GM19455 (cell line): ENCODE data around the gene MALRD1.
"Not testable (repeated sequence)": the region's sequence is repeated elsewhere in the genome, so short reads cannot be mapped to it uniquely, and the experiment has no call there.

Experiments
- ATAC-seq: cut with Tn5 transposase; IDR thresholded peaks from one replicate; pipeline ENCODE4 v1.9.1; 2021; ENCODE audit not compliant: unreplicated experiment

MALRD1 gene

DNA sequence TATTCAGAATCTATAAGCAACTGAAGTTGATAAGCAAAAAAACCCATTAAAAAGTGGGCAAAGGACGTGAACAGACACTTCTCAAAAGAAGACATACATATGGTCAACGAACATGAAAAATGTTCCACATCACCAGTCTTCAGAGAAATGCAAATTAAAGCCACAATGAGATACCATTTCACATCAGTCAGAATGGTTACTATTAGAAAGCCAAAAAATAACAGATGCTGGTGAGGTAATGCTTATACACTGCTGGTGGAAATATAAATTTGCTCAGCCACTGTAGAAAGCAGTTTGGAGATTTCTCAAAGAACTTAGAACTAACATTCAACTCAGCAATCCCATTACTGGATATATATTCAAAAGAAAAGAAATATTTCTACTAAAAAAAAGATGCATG lies 434.8 kb downstream of the MALRD1 start:
- ATAC-seq = no peak

DNA sequence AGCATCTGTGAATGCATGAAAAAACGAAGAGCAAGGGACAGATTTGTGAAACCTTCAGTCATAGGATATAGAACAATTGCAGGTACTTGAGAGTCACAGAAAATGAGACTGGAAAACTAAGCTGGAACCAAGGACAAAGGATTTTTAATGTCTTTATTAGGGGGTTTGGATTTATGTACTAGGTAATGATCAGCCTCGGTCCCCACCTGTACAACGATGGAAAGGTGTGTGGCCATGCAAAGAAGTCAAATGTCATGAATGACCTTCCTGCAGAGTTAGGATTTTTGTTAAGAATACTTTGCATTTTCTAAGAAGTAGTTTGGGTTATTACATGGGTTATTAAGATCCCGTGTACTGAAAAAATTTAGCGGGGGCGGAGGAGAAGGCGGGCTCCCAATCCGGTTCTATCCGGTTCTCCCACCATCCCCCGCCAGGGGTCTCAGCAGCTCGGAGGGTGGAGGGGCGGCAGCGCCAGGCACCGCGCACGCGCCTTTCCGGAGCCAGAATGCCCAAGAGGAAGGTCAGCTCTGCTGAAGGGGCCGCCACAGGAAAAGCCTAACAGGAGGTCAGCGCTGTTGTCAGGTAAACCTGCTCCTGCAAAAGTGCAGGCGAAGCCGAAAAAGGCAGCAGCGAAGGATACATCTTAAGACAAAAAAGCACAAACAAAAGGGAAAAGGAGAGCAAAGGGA lies 440.1 kb downstream of the MALRD1 start:
- no peak for ATAC-seq

DNA sequence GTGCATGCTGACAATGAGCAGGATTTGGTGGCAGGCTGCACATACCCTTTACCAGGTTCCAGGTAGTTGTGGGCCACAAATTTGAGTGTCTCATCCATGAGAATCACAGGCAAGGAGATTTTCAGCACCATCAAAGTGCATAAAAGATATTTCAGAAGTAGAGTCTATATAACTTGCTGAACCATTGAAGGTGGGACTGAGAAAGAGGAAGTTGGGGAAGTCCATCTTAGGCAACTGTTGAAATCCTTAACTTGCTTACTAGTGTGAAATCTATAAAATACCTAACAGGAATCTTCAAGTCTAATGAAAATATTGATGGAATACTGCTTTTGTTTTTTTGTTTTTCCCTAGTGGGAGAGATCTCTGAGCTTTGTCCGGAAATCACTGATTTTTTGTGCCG lies 442.6 kb downstream of the MALRD1 start:
- ATAC-seq = no peak

DNA sequence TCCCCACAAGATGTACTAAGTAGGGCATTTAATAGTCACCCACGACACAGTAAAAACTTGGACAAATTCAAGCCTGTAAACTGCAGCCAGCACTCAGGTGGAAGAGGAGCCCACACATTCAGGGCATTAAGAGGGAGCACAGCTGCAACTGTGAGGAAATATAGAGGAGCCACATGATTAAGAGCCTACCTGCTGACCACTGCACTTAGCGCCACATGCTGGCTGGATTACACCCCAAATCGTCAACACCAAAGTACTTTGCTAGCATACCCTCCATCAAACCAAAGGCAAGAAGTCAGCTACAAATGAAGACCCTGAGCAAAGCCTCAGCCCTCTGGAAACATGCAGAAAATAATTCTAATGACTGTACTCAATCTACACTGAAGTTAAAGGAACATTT lies 445.3 kb downstream of the MALRD1 start:
- no peak for ATAC-seq

DNA sequence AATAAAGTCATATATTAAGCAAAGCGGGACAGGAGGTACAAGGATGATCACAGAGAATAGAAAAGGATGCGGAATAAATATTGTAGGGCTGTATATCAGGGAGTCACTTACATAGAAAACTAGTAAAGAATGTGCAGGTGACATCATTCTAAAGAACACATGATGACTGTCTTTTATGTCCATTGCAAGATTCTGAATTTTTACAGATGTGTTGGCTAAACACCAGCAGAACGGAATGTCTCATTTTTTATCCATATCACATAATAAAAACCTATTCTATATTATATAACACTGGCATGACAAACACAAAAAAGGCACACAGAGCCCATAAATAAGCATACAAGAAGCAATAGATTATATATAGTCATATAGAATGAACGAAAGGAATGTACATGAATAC lies 448.4 kb downstream of the MALRD1 start:
- ATAC-seq = no peak

DNA sequence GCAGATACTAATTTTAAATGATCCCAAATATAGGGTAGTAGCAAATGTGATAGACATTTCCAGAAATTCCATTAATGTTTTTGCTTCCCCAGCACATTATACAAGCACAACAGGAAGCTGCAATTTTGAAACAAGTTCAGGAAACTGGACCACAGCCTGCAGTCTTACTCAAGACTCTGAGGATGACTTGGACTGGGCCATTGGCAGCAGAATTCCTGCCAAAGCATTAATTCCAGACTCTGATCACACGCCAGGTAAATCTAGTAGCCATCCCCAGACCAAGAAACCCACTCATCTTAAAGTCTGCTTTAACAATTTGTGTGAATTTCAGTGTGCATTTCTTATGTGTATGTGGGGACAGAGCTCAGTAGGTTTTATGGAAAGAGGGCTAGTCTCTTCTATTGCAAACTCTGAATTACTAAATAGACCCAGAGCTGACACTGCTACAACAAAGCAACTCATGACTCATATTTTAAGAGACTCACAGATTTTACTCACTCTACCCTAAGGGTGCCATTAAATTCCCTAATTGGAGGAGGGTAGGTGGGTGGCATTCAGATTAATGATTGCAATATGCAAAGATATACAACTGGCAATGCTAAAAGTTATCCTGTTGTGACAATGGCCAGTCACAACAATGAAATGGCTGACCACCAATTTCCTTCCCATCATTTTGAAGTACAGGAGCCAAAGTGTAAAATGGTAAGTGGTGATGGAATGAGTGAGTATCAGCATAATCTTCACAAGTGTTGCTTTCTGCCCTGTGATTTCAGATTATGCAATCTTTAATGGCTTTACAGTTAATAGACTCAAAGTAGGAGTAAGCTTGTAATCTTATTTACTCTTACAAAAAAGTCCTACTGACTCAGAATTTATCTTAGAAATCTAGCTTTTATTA lies 450.0 kb downstream of the MALRD1 start:
- no peak for ATAC-seq

DNA sequence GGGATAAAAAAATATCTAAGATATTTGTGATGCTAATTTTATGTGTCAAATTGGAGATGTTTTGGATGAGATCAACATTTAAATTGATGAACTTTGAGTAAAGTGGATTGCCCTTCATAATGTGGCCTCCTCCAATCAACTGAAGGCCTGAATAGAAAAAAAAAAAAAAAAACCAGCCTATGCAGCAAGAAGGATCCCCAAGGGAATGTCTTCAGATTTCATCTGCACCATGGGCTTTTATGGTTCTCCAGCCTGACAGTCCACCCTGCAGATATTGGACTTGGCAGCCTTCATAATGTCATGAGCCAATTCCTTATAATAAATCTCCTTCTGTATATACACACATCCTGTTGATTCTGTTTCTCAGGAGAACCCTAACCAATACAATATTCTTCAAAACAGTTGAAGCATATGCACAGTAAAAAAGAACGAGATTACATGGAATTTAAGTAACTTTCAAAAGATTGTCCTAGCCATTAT lies 450.7 kb downstream of the MALRD1 start:
- no peak for ATAC-seq

DNA sequence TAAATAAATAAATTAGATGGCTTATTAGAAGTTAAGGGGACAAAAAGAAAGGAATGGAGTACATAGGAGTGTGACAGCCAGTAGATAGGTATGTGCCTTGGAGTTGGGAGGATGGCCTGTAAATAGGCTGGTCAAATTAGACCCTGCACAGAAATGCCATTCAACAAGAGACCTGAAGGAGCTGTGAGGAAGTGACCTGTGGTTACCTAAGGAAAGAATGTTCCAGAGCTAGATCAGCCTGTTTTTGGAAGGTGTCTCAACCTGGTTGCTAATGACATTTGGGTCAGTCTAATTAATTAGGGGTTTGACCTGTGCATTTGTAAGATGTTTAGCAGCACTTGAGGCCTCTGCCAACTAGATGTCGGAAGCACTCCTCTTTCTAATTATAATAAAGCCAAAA lies 452.4 kb downstream of the MALRD1 start:
- no peak for ATAC-seq

DNA sequence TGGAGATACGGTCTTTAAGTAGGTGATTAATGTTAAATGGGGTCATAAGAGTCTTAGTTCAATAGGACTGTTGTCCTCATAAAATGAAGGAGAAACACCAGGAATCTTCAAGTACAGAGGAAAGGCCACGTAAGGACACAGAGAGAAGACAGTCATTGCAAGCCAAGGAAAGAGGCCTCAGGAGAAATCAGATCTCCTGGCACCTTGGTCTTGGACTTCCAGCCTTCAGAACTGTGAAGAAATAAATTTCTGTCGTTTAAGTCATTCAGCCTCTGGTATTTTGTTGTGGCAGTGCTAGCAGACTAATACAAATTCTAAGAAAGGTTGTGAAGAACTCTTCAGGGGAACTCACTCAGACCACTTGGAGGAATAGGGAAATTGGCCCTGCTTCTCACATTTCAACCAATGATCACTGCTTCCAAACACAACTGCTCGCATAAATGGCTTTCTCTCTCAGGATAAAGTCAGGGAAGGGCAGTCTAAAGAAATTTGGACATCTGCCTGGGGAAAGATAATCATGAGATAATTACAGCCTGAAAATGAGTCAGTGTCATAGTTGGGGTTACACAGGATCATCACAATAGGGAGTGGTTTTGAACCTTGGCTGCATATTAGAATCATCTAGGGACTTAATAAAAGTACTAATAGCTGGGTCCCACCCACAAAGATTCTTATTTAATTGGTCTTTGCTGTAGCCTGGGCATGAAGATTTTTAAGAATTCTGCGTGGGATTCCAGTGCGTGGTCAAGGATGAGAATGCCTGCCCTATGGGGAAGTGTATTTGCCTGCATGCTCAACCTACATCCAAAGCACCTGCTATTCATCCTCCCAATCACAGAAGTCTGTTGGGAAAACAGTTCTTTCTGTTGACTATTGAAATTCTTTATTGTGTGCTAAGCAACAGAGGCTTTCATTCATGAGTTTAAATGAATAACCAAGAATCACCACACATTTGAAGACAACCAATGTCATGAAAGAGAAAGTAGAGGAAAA lies 457.0 kb downstream of the MALRD1 start:
- no peak for ATAC-seq

DNA sequence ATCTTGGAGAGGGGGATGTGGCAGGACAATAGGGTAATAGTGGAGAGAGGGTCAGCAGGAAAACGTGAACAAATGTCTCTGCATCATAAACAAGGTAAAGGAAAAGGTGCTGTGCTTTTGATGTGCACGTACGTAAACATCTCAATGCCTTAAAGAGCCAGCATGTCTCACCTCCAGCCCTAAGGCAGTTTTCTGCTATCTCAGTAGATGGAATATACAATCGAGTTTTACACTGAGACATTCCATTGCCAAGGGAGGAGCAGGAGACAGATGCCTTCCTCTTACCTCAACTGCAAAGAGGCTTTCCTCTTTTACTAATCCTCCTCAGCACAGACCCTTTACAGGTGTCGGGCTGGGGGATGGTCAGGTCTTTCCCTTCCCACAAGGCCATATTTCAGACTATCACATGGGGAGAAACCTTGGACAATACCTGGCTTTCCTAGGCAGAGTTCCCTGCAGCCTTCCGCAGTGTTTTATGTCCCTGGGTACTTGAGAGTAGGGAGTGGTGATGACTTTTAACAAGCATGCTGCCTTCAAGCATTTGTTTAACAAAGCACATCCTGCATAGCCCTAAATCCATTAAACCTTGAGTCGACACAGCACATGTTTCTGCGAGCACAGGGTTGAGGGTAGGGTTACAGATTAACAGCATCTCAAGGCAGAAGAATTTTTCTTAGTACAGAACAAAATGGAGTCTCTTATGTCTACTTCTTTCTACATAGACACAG lies 461.6 kb downstream of the MALRD1 start:
- ATAC-seq = not testable (repeated sequence)

DNA sequence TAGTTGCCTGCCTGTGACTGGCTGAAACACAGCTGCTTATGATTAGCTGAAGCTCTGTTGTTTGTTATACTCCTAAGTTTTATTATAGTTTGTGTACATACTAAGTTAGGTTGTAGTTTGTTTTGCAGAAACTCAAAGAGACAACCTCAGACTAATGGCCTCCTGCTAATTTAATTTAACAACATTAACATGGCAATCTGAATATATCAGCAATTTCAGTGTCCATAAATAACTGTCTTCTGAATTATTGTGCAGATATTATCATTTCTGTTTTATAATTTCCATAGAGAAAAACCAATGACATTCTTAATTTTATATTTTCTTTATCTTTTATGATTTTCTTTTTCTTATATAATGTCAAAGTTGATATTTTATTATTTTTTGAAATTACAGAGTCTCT lies 469.5 kb downstream of the MALRD1 start:
- ATAC-seq = no peak

DNA sequence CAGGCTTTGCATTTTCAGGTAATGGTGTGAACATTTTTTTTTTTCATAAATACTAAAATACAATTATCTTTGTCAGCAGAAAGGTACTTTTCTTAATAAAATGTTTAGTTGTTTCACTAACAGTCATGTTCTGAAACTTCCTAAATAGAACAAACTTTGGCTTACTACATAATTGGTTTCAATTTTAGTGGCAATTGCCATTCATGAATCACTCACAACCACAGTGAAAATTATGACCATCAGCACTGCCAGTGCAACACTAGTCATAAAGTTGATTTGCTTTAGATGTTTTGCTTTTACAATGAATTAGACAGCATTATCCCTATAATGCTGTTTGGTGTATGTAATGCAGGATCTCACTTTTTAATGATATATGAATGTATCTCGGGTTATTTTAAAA lies 470.0 kb downstream of the MALRD1 start:
- ATAC-seq = no peak

DNA sequence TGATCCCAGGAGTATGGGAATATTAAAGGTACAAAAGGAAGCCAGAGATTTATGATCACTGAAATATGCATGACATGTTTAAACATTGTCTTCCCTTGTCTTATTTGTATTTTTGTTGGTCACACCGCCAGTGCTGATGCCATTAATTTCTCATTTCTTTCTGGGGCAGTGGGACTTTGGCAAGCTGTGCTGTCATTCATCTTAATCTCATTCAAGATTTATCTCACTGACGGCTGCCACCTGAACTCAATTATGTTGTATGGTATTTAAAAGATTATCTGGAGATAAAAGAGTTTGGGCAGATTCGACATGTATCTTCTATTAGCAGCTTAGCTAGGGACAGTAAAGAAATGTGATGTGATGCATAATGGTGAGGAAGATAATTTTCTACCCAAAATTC lies 482.7 kb downstream of the MALRD1 start:
- no peak for ATAC-seq

DNA sequence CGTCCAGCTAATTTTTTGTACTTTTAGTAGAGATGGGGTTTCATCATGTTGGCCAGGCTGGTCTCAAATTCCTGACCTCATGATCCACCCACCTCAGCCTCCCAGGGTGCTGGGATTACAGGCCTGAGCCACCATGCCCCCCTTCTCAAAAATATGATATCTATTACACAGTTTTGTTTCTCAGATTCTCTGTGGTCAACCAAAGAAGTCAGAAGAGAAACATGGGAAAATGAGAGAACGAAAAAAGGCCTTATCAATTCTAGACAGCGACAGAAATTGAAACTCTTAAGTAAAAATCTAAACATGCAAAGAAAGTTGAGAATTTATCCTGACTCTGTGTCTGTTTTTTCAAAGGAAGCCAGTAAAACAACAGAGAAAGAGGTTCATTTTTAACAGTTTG lies 483.8 kb downstream of the MALRD1 start:
- no peak for ATAC-seq

DNA sequence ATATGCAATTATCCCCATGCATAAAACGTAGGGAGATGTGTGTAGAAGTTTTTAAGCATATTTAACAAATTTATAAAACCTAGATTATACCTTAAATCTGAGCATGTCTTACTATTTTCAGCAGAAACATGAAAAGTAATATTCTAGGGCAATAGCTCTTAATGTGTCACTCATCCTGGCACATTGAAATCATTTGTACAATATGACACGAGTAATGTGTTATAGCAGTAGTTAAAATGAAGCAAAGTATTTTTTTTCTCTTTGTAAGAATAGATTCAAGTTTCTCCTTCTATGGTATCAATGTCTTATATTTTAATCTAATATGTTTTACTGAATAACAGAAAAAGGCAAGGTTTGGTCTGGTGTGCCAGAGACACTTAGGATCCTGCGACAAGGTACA lies 492.7 kb downstream of the MALRD1 start:
- ATAC-seq = no peak

DNA sequence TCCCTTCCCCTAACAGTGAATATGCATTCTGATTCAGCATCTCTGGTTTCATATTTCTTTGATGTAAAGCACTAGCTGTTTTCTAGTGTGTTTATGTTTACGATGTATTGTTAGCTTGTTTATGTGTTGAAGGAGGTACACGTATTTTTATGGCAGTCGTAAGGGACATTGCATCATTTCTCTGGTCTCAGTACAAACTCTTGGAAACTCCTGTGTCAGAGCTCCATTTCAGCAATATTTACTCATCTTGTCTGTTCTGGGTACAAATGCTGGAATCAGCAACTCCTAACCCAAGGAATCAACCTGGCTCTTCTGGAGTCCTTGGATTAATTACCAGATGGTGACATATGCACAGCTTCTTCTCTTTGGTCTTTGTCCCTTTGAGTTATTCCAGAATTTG lies 497.6 kb downstream of the MALRD1 start:
- no peak for ATAC-seq

DNA sequence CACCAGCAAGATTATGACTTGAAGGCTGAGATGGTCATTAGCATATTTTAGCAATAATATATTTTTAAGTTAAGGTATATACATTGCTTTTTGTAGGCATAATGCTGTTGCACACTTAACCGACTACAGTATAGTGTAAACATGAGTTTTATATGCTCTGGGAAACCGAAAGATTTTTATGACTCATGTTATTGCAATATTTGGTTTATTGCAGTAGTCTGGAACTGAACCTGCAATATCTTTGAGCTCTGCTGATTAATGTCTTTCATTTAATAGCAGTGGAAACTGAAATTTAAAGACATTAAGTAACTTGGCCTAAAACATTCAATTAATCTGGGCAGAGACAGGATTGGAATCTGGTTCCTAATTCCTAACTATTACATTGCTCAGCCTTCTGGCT lies 500.9 kb downstream of the MALRD1 start:
- no peak for ATAC-seq

DNA sequence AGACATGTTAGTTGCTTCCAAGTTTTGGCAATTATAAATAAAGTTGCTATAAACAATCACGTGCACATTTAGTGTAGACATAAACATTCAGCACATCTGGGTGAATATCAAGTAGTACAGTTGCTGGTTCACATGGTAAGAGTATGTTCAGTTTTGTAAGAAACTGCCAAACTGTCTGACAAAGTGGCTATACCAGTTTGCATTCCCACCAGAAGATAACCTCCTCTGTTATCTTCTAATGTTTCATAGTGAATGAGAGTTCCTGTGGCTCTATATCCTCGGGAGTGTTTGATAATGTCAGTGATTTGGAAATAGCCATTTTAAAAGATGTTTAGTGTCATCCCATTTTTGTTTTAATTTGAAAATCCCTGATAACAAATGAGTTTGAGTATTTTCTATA lies 508.1 kb downstream of the MALRD1 start:
- no peak for ATAC-seq

DNA sequence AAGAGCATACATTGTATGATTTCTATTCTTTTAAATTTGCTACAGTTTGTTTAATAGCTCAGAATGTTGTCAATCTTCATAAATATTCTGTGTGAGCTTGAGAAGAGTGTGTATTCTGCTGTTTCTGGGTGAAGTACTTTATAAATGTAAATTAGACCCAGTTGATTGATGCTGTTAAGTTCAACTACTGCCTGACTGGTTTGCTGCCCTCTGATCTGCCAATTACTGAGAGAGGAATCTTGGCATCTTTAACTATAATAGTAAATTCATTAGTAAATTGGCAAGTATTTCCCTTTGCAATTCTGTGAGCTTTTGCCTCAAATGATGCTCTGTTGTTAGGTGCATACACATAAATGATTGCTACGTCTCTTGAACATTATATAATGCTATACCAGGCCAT lies 512.6 kb downstream of the MALRD1 start:
- no peak for ATAC-seq

DNA sequence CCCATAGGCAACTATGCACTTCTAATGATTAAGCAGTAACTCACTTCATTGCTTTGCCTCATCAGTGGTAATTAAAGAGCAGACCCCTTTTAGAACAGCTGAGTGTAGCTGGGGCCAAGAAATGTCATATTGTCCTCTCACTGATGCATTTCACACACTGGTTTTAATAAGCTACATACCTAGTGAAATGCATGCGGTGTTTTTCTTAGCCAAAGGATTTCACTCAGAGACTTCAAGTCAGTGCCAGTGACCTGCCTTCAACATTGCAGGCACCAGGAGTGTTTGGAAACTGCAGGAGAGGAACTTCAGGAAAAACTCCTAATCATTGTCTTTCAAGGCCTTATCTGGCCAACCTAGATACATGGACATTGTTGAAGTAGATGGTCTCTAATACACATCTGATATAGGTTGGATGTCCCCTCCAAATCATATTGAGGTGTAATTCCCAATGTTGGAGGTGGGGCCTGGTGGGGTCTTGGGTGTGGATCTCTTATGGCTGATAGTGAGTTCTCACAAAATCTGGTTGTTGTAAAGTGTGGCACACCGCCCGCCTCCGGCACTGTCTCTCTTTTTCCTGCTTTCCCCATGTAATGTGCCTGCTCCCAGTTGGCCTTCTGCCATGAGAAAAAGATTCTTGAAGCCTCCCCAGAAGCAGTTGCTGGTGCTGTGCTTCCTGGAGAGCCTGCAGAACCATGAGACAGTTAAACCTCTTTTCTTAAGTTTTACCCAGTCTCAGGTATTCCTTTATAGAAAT lies 515.0 kb downstream of the MALRD1 start:
- ATAC-seq = no peak
